ENCODE data around the gene TM7SF2.
"Not testable (repeated sequence)": the region's sequence is repeated elsewhere in the genome, so short reads cannot be mapped to it uniquely, and the experiment has no call there.

The TM7SF2 gene

GRCh38 chr11:65129649-65130441 is 18.2 kb downstream of the TM7SF2 start:
- DNase-seq (ENCODE audit: low read depth in 2 of 2) = no peak

GRCh38 chr11:65130631-65131416 is 19.2 kb downstream of the TM7SF2 start:
- DNase-seq (ENCODE audit: low read depth in 2 of 2) = no peak

- no peak for DNase-seq (ENCODE audit: low read depth in 2 of 2)
These were observed 19.7 kb downstream of the TM7SF2 start for GRCh38 chr11:65131417-65131776.

- DNase-seq (ENCODE audit: low read depth in 2 of 2) = no peak
These were observed 20.2 kb downstream of the TM7SF2 start for GRCh38 chr11:65131895-65132237.

GRCh38 chr11:65132238-65132987 is 20.7 kb downstream of the TM7SF2 start:
- DNase-seq (ENCODE audit: low read depth in 2 of 2) = no peak

GRCh38 chr11:65132988-65133700 is 21.5 kb downstream of the TM7SF2 start:
- DNase-seq (ENCODE audit: low read depth in 2 of 2) = no peak

- no peak for DNase-seq (ENCODE audit: low read depth in 2 of 2)
These were observed 22.1 kb downstream of the TM7SF2 start for GRCh38 chr11:65133724-65134123.

- DNase-seq (ENCODE audit: low read depth in 2 of 2) = peak; percentile 85 to 90
These were observed 22.7 kb downstream of the TM7SF2 start, which contains the start of gene SYVN1 for GRCh38 chr11:65134240-65134951. SYVN1 (minus strand) TSS chr11:65134519; CDS start chr11:65133601, 918 bp downstream.

GRCh38 chr11:65134952-65135632 is 23.4 kb downstream of the TM7SF2 start:
- DNase-seq (ENCODE audit: low read depth in 2 of 2) = peak; percentile 65 to 66

- DNase-seq (ENCODE audit: low read depth in 2 of 2) = no peak
These were observed 24.0 kb downstream of the TM7SF2 start for GRCh38 chr11:65135633-65136145.

GRCh38 chr11:65136515-65137096 is 24.9 kb downstream of the TM7SF2 start:
- no peak for DNase-seq (ENCODE audit: low read depth in 2 of 2)

- DNase-seq (ENCODE audit: low read depth in 2 of 2) = no peak
These were observed 30.3 kb downstream of the TM7SF2 start for GRCh38 chr11:65141896-65142494.

- no peak for DNase-seq (ENCODE audit: low read depth in 2 of 2)
These were observed 35.8 kb downstream of the TM7SF2 start for GRCh38 chr11:65147352-65148075.

- DNase-seq (ENCODE audit: low read depth in 2 of 2) = no peak
These were observed 37.0 kb downstream of the TM7SF2 start for GRCh38 chr11:65148657-65149056.

GRCh38 chr11:65150131-65150508 is 38.4 kb downstream of the TM7SF2 start:
- not testable (repeated sequence) for DNase-seq (ENCODE audit: low read depth in 2 of 2)

- DNase-seq (ENCODE audit: low read depth in 2 of 2) = no peak
These were observed 39.0 kb downstream of the TM7SF2 start for GRCh38 chr11:65150509-65151299.

GRCh38 chr11:65151331-65151899 is 39.7 kb downstream of the TM7SF2 start:
- DNase-seq (ENCODE audit: low read depth in 2 of 2) = no peak

- no peak for DNase-seq (ENCODE audit: low read depth in 2 of 2)
These were observed 40.5 kb downstream of the TM7SF2 start for GRCh38 chr11:65152122-65152521.

All from activated CD4-positive, alpha-beta T cell treated with anti-CD3 and anti-CD28 coated beads for 24 hours (primary cell).